NCI-H2196 (cell line): ENCODE results near the gene OR9Q1.

ENCODE experiments used
- DNase-seq: peaks from one replicate; lab custom pipeline; 2025; ENCODE audit not compliant: unreplicated experiment; lab: John Stamatoyannopoulos, UW

OR9Q1 gene

DNA sequence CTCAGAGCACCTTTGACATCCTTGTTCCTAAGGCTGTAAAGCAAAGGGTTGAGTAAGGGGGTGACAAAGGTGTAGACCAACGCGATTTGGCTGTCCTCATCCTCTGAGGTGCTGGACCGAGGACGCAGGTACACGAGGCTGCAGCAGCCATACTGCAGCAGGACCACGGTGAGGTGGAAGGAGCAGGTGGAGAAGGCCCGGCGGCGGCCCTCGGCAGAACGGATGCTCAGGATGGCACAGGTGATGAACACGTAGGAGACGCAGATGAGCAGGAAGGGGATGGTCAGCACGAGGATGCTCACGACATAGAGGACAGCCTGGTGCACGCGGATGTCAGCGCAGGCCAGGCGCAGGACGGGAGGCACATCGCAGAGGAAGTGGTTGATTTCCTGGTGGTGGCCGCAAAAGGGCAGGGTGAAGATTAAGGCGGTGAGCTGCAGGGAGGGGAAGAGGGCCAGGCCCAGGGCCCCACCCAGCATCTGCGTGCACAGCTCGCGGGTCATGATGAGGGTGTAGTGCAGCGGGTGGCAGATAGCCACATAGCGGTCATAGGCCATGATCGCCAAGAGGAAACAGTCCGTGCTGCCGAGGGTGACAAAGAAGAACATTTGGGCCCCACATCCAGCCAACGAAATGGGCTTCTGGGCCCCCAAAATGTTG lies 204.4 kb downstream of the OR9Q1 start:
- DNase-seq, result no peak
